ENCODE results near the gene PDZRN4.

The PDZRN4 gene

DNA sequence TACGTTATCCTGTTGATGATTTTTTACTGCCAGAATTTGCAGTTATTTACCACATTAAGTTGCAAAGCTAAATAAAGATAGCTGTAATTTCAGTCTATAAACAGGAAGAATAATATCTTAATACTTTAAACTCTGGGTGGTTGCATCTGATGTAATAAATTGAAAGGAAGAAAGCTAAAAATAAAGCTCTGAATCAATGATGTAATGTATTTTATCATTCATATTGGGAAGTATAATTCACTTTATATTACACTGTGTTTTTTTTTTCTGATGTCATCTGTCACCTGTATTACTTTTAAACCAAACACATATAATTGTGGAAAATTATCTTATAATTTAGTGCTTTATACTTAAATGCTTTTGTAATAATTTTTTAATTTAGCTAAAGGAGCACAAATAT, 37.1 kb downstream of the PDZRN4 start:
- no peak for TF ChIP-seq CEBPB (IDR thresholded peaks at IDR 0.05)
- TF ChIP-seq TCF12 (IDR thresholded peaks at IDR 0.05; ENCODE audit: low read depth), result no peak
- no peak for TF ChIP-seq ZBTB7A (IDR thresholded peaks at IDR 0.05; ENCODE audit: low read depth)
- TF ChIP-seq EP300 (IDR thresholded peaks at IDR 0.05; ENCODE audit: borderline replicate concordance), result no peak
- TF ChIP-seq, protein P1, sequence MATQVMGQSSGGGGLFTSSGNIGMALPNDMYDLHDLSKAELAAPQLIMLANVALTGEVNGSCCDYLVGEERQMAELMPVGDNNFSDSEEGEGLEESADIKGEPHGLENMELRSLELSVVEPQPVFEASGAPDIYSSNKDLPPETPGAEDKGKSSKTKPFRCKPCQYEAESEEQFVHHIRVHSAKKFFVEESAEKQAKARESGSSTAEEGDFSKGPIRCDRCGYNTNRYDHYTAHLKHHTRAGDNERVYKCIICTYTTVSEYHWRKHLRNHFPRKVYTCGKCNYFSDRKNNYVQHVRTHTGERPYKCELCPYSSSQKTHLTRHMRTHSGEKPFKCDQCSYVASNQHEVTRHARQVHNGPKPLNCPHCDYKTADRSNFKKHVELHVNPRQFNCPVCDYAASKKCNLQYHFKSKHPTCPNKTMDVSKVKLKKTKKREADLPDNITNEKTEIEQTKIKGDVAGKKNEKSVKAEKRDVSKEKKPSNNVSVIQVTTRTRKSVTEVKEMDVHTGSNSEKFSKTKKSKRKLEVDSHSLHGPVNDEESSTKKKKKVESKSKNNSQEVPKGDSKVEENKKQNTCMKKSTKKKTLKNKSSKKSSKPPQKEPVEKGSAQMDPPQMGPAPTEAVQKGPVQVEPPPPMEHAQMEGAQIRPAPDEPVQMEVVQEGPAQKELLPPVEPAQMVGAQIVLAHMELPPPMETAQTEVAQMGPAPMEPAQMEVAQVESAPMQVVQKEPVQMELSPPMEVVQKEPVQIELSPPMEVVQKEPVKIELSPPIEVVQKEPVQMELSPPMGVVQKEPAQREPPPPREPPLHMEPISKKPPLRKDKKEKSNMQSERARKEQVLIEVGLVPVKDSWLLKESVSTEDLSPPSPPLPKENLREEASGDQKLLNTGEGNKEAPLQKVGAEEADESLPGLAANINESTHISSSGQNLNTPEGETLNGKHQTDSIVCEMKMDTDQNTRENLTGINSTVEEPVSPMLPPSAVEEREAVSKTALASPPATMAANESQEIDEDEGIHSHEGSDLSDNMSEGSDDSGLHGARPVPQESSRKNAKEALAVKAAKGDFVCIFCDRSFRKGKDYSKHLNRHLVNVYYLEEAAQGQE (IDR thresholded peaks at IDR 0.05; ENCODE audit: low read depth), result no peak
- TF ChIP-seq TEAD4 (IDR thresholded peaks at IDR 0.05), result no peak

GRCh38 chr12:41228066-41228820, 40.1 kb downstream of the PDZRN4 start:
- TF ChIP-seq EP300 (IDR thresholded peaks at IDR 0.05; ENCODE audit: borderline replicate concordance), result no peak
- no peak for TF ChIP-seq CREB1 (IDR thresholded peaks at IDR 0.05; ENCODE audit: low read depth)
- TF ChIP-seq, protein P1 (IDR thresholded peaks at IDR 0.05; ENCODE audit: low read depth), result no peak
- no peak for TF ChIP-seq YY1 (IDR thresholded peaks at IDR 0.05; ENCODE audit: low read depth)
- TF ChIP-seq TAF1 (IDR thresholded peaks at IDR 0.05; ENCODE audit: low read depth), result no peak
- TF ChIP-seq TCF12 (IDR thresholded peaks at IDR 0.05; ENCODE audit: low read depth), result no peak
- no peak for TF ChIP-seq ZBTB7A (IDR thresholded peaks at IDR 0.05; ENCODE audit: low read depth)
- TF ChIP-seq CEBPB (IDR thresholded peaks at IDR 0.05), result no peak
- no peak for TF ChIP-seq TEAD4 (IDR thresholded peaks at IDR 0.05)
- TF ChIP-seq RAD21 (IDR thresholded peaks at IDR 0.05; ENCODE audit: low read depth), result no peak

DNA sequence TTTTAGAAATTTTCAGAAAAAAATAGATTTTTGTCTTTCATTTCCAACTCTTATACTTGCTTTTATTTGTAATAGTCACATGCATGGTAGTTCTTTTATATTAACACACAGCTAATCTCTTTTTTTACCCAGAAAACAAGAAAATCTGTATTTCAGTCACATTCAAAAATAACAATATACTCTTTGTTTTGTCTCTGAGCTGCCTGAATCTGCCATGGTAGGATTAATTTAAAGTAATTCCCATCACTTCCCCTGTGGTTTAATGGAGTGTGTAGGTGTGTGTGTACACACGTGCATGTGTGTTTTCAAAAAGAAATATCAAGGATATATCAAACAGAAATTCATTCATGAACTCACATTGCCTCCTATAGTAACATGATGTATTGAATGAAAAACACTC, 42.6 kb downstream of the PDZRN4 start:
- TF ChIP-seq YY1 (IDR thresholded peaks at IDR 0.05; ENCODE audit: low read depth) (no peak), MAX (IDR thresholded peaks at IDR 0.05) (no peak), RAD21 (IDR thresholded peaks at IDR 0.05; ENCODE audit: low read depth) (no peak), EP300 (IDR thresholded peaks at IDR 0.05; ENCODE audit: borderline replicate concordance) (no peak), TCF12 (IDR thresholded peaks at IDR 0.05; ENCODE audit: low read depth) (no peak), NFIC (IDR thresholded peaks at IDR 0.05) (no peak), EGR1 (IDR thresholded peaks at IDR 0.05) (no peak), CEBPB (IDR thresholded peaks at IDR 0.05) (no peak), CREB1 (IDR thresholded peaks at IDR 0.05; ENCODE audit: low read depth) (no peak), TAF1 (IDR thresholded peaks at IDR 0.05; ENCODE audit: low read depth) (no peak), USF1 (IDR thresholded peaks at IDR 0.05) (no peak), TEAD4 (IDR thresholded peaks at IDR 0.05) (no peak), FOXM1 (IDR thresholded peaks at IDR 0.05; ENCODE audit: borderline replicate concordance, low read depth) (no peak), ZBTB7A (IDR thresholded peaks at IDR 0.05; ENCODE audit: low read depth) (no peak)
- TF ChIP-seq, protein P1 (IDR thresholded peaks at IDR 0.05; ENCODE audit: low read depth), result no peak

GRCh38 chr12:41234692-41235091, 46.6 kb downstream of the PDZRN4 start:
- TF ChIP-seq RAD21 (IDR thresholded peaks at IDR 0.05; ENCODE audit: low read depth) (no peak), EP300 (IDR thresholded peaks at IDR 0.05; ENCODE audit: borderline replicate concordance) (no peak)

DNA sequence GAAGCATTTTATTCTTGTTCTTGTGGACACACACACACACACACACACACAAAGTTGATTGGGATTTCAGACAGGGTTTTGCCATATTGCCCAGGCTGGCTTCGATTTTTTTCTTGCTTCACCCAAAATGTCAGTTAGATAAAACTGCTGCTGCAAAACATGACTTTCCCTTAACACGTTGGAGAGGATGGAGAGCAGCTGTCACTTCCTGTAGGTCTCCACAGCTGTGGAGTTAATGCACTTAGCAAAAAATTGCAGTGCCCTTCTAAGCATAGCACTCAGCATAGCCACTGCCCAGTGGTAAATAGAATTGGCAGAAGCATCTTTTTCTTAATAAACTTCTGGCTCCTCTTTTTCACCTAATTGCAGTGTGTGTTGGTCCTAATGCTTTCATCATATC, 54.5 kb downstream of the PDZRN4 start:
- no peak for TF ChIP-seq TCF12 (IDR thresholded peaks at IDR 0.05; ENCODE audit: low read depth)
- TF ChIP-seq NFIC (IDR thresholded peaks at IDR 0.05), result no peak
- no peak for TF ChIP-seq ZBTB7A (IDR thresholded peaks at IDR 0.05; ENCODE audit: low read depth)
- TF ChIP-seq MAX (IDR thresholded peaks at IDR 0.05), result no peak
- no peak for TF ChIP-seq YY1 (IDR thresholded peaks at IDR 0.05; ENCODE audit: low read depth)
- TF ChIP-seq USF1 (IDR thresholded peaks at IDR 0.05), result no peak
- TF ChIP-seq CREB1 (IDR thresholded peaks at IDR 0.05; ENCODE audit: low read depth), result no peak
- no peak for TF ChIP-seq EP300 (IDR thresholded peaks at IDR 0.05; ENCODE audit: borderline replicate concordance)
